Omental fat pad (tissue), 4 donors: ENCODE results near the gene DOC2A. TPM values are rescaled to one million over a fixed set of nuclear protein-coding genes. Genes with fewer than 3 reads are reported as not detected.

Experiments
- ATAC-seq: fragments of 150-250 bp; one replicate; pipeline ENCODE4 v1.9.1; 2016; ENCODE audit warnings: mild to moderate bottlenecking, moderate library complexity; ENCODE audit not compliant: low FRiP score
- DNase-seq: peaks from one replicate; pipeline ENCODE4 v3.0.0-alpha.2; 2019; ENCODE audit warnings: low spot score
- CTCF ChIP-seq, 3 donors: fragments of 450-650 bp; IDR thresholded peaks; one replicate each; pipeline ENCODE4 v1.5.1; 2016 to 2017; ENCODE audit warnings: antibody characterized with exemption in 3 of 3, mild to moderate bottlenecking in 3 of 3, moderate library complexity in 2 of 3
- total RNA-seq, 4 donors: library from RNA; depleted of rRNA; stranded (reverse); fragments of >200 nt; gene quantifications; one replicate each; pipeline ENCODE4 v1.1.0, GENCODE V29; 2016

DOC2A gene
- total RNA-seq, 4 donors from 2014 or later, result 0.95 to 2.3 (median 1.2) TPM; not detected in 1

GRCh38 chr16:30004424-30004776 is 6.4 kb downstream of the DOC2A start:
- ATAC-seq (no peak), DNase-seq (no peak)
- TF ChIP-seq CTCF (IDR thresholded peaks at IDR 0.05), result no peak

GRCh38 chr16:30003670-30004423 is 7.0 kb downstream of the DOC2A start:
- no peak for TF ChIP-seq CTCF (IDR thresholded peaks at IDR 0.05)
- DNase-seq, result no peak
- ATAC-seq, result no peak

- ATAC-seq, result no peak
- TF ChIP-seq CTCF (IDR thresholded peaks at IDR 0.05), result no peak
Observed at GRCh38 chr16:30002614-30003346, 8.0 kb downstream of the DOC2A start.

DNA sequence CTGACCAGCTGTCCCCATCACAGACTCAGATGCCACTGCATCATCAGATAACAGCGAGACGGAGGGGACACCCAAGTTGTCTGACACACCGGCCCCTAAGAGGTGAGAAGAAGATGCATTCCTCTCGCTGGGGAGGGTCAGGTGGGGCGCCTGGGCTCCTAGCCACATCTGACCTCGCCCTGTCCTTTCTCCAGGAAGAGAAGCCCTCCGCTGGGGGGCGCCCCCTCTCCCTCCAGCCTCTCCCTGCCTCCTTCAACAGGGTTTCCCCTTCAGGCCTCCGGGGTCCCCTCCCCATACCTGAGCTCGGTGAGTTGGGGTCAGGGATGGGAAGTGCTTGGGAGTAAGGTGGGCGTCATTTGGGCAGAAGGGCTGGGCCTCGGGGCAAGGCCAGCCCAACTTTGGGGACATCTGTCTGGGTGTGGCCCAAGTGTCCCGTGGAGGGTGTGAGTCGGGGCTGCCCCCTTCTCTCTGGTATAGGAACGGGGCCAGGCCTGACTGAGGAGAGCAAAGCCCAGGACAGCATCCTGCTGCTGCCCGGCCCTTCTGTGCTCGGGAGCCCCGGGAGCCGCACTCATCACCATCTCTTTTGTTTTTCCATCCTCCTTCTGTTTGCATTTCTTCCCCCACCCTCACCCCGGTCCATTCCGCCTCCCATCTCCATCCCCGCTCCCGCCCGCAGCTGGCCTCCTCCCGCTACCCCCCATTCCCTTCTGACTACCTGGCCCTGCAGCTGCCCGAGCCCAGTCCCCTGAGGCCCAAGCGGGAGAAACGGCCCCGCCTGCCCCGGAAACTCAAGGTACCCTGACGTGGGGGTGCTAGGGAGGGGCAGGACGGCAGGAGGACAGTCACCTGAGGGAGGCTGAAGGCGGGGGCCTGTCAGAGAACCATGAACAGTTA is 9.8 kb downstream of the DOC2A start:
- ATAC-seq (no peak), DNase-seq (no peak)
- TF ChIP-seq CTCF (IDR thresholded peaks at IDR 0.05), result no peak

More at GRCh38 chr16:30002614-30003346, 8.0 kb downstream of the DOC2A start:
- DNase-seq, result no peak

DNA sequence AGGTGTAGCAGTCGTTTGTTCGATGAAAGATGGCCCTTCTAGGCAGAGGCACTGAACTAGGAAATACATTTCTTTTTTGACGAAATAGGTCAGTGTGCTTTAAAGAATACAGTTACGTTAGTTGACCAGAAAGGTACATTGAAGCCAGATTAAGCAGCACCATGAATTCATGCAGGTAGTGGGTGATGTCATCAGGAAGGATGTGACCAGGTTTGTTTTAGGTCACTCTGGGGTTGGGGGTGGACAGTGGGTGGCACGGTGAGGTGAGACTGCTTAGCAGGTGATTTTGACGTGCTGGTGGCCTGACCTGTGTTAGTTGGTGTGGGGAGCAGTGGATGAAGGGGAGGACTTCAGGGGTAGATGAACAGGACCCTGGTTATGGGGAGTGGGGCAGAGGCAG is 11.2 kb downstream of the DOC2A start:
- no peak for TF ChIP-seq CTCF (IDR thresholded peaks at IDR 0.05)
- ATAC-seq (no peak), DNase-seq (no peak)

- ATAC-seq, result no peak
- TF ChIP-seq CTCF (IDR thresholded peaks at IDR 0.05), result no peak
- no peak for DNase-seq
Observed at GRCh38 chr16:29996766-29997250, 14.0 kb downstream of the DOC2A start.
